ENCODE results near the gene ZNF385D.

ZNF385D gene

DNA sequence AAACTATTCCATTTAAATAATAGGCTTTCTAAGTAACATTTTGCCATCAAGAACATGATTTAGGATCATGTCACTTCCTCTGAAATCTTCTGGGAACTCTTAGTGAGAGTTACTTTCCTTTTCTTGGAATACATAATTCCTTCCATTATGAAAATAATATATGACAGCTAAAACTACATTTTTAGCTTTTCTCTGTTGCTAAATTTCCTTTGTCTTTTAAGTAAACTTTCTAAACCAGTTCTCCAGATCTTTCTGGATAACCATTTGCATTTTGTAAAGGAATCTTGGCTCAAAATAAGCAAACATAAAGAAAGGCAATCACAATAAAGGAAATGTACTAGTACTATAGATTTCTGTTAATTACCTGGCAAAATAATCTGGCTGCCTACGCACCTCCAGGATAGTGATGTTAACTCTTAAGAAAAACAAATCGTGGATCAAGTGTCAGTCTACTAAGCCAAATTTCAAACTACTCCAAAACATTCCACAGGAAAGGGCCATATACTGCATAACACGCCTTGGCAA, 165.7 kb downstream of the ZNF385D start:
- DNase-seq, result no peak

DNA sequence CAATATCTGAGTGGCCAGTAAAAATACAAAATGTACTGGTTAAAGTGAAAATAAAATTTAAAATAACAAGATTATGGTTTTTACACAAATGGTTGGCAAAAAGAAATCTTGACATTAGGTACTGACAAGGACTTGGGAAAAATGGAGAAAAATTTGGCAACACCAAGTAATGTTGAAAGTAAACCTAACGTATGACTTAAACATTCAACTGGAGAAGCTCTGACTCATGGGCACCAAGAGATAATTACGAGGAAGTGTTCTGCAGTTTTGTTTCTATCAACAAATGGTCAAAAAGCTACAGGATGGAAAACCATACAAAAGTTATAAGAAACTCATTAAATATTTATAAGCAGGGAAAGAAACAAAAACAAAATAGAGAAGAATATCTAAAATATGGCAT, 177.7 kb downstream of the ZNF385D start:
- peak; percentile 23 for DNase-seq

DNA sequence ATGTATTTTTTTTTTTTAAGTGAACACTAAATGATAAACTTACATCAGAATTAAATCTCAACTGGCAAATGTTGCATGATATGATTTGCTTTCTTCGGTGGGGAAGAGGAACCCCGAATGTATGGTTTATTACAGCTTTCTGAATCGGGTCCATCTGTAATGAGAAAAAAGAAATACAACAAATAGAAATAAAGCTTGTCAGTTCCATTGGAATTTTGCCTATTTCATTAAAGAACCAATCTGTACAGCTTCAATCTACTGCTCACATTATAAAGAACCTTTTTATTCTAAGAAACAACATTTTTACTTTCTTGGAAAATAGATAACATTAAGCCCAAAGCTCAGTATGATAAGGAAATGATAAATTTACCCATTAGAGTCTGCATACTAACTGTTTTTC, 186.5 kb downstream of the ZNF385D start:
- DNase-seq, result no peak

DNA sequence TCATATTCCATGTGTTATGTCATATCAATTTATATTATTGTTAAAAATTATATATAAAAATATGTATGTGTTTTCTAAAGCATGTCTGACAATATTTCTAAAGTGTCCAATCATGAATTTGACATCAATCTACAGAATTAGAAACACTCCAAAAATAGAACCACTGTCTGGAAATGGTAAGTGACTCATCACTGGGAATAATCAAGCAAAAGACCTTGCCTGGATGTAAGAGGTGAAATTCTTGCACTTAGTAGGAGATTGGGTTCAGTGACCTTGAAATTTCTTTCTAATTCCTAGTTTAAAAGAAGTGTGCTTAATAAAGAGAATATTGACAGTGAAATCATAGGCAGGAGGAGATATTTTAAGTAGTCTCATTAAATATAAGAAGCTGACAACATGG, 188.8 kb downstream of the ZNF385D start:
- peak; percentile 45 for DNase-seq

DNA sequence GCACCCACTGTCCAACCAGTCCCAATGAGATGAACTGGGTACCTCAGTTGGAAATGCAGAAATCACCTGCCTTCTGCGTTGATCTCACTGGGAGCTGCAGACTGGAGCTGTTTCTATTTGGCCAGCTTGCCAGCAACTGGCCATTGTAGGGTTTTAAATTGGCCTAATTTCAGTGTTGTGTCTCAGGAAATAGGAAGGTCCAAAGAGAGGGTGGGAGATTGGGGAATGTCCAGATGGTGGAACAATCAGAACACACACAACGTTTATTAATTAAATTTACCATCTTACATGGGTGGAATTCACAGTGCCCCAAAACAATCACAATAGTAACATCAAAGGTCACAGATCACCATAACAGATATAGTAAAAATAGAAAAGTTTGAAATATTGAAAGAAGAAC, 189.5 kb downstream of the ZNF385D start:
- no peak for DNase-seq

DNA sequence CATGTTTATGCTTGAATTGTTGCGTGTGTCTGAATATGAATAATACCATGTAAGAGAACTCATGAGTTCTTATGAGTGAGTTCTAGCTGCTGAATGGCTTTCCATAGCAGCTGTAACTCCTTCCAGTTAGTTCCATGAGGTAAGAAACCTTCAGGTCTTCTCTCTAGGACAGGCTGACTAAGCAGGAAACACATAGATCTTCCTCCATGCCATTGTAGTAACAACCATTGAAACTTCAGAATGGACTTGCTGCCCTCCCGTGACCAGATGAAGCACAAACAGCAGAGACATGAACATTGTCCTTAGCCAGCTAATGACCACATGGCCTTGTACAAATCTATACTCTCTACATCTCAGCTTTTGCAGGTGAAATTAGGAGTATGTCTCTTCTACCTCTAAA, 200.0 kb downstream of the ZNF385D start:
- DNase-seq, result peak; percentile 23

DNA sequence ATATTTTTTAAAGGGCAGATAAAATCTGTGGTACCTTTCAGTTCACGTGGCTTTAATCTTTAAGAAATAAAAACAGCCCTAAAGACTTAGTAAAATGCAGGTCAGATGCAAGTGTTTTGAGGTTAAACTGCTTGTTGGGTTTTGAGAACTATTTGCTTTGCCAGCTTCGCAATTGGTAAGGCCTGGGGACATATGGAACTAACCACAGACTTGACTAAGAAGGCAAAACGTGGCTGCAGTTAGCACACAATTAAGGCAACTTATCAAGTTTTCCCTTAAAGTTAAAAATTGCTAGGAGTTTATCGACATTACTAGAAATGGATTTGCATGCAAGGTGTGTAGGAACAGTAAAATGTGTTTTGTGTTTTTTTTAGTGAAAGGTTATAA, 206.9 kb downstream of the ZNF385D start:
- no peak for DNase-seq

DNA sequence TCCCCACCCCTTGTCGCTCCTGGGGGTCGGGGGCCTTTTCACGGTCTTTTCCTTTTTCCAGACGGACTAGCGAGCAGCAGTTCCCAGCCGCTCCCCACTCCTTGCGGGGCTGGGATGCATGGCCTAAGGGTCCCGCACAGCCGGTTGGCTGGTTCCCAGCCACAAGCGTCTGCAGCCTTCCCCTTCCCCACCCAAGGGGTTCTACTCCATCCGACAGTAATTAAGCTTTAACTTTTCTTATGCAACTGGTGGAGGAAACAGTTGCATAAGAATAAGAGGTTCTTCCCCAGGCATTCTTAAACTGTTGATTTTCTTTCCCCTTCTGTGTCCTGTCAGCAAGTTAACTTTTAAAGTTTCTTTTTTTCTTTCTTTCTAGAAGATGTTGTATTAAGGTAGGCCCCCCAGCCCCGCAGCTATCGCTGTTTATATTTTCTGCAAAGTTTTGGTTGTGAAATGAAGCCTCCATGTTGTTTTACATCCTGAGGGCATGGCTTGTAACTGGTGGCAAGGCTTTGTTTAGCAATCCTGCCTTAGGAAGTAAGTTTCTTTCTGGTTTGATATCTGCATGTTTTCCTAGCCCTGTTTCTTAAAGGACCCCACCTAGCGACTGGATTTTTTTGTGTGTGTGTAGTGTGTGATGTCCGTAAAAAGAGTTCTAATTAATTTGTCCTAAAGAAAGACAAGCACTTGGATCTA, 207.5 kb downstream of the ZNF385D start:
- DNase-seq, result no peak

DNA sequence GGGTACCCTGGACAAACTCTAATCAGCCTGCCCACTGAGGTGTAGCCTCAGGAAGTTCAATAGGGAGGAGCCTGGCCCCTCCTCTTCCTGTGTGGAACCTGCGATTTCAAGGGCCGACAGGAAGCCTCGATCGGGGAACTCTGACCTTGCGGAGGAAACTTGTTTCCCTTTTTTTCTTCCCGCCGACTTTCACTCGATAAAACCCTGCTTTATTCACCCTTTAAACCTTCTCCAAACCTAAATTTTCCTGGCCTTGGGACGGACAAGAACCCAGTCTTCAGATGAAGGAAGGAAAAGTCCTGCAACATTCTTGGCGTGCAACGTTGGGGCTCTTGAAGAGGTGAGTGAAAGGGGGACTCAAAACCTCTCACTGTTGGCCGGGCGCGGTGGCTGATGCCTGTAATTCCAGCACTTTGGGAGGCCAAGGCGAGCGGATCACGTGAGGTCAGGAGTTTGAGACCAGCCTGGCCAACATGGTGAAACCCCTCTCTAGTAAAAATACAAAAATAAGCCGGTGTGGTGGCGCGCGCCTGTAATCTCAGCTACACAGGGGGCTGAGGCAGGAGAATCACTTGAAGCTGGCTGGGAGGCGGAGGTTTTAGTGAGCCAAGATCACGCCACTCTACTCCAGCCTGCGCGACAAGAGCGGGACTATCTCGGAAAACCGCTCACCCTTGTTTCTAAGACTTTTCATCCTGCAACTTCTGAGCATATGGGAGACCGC, 208.2 kb downstream of the ZNF385D start:
- no peak for DNase-seq

DNA sequence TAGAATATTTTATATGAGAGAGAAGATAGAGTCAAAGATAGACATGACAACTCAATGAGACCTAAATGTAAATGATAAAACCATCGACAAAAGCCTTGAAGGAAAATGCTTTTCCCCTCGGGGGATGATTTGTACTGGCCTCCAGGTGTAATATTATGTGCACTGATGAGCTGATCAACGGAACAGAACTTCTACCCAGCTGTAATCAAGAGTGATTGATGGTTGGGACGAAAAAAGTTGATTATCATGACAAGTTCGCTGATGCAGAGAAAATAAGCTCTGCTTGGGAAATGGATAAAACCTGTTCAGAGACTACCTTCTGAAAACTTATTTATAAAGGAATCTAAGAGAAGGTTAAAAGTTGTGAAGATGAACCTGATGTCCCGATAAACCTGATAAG, 210.7 kb downstream of the ZNF385D start:
- DNase-seq, result no peak

DNA sequence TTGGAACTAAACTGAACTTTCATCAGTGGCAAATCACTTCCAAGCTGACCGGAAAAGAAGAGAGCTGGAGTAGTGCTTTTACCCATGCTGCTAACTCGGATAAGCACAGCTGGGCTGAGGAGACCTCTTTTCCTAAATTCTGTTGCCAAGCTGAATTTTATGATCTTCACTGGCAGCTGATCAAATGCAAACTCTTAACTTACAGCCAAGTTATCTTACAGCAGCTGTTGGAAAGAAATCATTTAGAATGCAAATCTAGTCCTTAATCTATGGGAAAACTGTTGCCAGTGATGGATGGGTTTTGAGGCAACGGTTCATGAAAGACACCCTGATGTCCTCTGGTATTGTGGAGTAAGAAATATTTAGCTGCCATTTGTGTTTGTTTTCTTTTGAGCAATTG, 216.5 kb downstream of the ZNF385D start:
- DNase-seq, result no peak

DNA sequence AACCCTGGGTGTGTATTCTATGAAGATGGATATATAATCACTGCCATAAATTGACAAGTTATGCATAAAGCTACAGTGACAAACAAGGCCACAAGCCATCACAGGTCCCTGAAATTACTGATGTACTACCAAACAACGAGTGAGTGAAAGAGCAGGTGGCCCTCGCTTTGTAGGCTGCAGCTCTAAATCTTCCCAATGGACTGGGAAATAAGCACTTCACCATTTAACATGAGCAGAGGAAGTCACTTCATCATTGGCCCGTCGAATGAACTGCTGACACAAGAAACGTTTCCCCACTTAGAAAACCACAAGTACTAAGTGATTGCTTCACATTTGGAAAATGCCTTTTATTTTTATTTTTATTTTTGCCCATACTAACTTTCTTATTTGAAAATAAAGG, 218.0 kb downstream of the ZNF385D start:
- DNase-seq, result no peak

DNA sequence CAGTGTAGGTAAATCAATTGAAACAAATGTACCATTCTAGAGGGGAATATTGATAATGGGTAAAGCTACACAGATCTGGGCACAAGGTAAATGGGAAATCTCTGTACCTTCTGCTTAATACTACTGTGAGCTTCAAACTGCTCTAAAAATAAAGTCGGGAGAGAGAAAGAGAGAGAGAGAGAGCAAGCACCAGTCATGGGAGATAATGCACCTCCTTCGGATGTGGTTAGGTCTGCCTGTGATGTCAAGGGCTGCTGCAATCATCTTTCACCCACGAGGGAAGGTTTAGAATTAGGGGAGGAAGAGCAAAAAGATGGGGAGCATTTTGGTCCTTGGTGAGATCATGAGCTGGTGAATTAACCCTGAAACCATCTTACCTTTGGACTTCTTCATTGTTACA, 219.1 kb downstream of the ZNF385D start:
- DNase-seq, result no peak

DNA sequence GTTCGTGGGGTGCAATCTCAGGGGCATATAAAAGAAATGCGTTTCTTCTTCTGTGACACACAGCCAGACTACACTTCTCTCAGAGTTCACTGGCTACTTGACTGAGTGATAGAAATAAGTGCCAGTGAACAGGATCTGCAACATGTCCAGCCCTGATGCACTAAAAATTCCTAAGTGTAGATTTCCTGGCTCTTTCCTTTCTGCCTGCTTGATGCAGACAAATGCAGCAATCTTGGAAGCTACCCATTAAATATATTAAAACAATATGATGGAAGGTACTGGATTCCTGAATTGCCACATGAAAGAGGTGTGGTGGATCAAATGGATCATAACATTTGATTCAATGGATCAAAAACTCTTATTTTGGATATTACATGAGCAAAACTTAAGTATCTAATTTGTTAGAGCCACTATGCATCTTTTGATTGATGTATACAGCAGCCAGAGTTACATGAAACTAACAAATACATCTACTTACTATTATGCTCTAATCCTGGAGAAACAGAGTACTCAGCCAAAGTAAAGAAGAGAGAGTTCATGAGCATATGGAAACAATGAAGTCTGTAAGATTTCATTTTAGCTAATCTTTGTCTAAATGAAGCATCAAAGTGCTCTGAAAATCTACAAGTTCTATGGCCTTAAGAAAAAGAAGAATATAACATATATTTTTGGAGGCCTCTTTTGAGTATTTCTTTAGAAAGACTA, 222.6 kb downstream of the ZNF385D start:
- DNase-seq, result no peak

DNA sequence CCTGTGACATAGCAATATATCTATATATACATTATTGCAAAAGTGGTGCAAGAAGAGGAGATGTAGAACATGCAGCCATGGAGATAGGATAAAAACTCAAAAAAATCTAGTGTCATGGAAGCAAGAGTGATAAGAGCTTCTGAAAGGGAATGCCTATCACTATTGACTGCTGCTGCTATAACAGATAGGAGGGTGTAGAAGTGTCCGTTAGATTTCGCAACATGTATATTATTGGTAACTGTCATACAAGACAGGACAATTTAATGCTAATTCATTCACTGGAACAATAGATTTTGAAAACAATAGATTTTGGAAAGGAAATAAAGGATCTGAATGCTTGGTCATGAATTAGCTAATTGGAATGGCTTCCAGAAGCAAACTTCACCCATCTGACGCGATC, 224.5 kb downstream of the ZNF385D start:
- no peak for DNase-seq

DNA sequence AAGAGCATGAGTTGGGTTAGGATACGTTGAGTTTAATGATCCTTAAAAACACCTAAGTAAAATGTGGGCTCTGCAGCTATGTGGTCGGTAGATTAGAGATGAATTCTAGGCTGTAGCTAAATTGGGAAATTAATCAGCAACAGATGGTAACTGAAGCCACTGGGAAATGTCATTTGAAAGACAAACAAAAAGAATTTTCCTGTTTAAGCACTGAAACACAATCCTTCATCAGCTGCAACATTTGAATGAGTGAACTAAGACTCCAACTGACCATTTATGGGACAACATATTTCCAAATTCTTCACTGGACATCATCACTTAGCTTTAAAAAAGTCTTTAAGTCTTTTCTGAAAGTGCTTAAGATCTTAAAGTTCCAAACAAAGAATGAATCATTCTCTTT, 226.9 kb downstream of the ZNF385D start:
- DNase-seq, result peak; percentile 40

DNA sequence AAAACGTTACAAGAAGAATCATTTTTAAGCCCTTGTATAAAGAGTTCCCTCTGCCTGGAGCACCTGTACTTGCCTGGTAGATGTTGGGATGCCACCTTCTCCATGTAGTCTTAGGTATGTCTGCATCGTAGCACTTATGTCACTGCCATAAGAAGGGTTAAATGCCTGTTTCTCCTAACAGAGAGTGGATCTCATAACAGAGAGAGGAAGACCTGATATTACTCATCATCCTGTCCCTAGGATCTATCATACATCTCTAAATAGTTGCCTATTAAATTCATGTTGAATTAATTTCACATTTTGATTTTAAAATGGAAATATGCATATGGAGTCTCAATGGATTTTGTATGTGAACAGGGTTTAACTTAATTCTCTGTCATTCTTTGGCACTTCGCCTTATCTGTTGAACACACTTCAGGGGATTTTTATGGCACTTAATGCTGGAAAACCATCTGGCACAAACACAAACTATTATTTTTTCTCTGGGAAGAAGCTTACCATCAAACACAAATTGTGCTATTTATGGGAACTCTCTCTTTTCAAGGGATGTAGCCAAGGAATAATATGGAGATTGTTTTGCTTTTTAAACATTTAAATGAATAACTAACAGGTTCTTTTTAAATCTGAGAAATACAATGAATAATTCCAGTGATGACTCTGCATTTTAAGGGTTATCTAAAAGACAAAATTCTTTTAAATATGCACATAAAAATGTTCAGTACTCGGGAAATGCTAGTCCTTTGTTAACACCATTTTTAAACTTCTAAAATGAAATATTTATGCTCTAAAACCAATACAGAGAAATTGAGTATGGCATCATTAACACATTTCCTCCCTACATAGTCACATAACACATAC, 230.7 kb downstream of the ZNF385D start:
- no peak for DNase-seq

DNA sequence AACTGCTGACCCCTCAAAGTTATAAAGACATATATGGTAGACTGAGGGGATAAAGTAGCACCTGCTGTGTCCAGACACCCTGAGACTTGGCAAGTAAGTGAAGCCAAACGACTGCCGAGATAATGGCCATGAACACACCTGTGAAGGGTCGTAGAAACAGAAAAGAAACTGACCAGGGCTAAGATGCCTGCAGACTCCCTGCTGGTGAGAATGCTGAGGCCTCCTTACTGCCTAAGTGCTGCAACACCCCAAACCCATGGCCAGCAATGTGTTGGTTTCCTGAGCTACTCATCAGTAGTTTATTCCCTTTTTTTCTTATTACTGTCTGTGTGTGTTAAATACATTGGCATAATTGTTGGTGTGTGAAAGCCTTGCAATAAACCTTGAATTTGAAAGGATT, 233.8 kb downstream of the ZNF385D start:
- no peak for DNase-seq

DNA sequence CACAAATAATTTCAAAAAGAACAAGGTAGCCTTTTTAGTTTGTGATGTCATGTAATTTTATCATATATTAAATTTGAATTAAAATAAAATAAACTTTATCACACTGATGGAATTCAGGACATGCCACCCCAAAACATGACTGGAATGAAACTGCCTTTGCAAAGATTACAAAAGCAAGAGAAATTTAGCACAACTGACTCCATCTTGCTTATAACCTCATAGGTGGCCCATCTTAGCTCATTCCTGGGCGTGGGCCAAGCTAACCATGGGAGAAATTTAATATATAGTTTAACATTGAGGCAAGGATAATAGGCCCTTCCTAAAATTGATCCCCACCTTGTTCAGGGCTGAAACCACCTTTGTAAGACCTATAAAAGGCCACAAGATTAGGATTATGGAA, 235.6 kb downstream of the ZNF385D start:
- no peak for DNase-seq

DNA sequence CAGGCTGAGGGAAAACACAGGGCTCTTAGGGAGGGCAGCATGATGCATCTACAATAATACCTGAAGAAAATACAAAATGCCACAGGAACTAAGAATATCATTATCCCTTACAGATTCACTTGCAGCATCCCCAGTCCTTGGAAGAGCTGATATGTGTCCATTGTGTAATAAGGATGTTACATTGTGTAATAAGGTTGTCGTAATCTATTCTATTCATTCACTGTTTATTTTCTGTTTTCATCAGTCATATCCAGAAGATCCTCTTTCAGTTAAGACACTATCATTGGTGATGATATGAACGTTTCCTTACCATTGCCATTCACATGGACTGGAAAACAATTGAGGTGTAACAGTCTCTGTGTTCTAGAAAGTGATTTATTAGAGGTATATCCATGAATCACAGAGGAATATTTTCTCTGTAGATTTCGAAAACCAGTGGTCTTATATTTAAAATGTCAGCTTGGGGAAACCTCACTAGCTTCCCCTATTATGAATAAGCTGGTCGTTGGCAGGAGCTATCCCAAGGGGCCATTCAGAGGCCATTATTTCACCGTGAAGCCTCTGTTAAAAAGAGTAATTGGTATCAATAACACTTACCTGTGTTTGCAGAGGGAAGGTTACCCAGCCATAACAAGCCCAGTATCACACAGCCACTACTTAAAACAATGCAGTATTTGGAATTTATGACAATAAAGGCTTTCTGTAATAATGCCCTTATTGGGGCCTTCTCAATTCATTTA, 241.1 kb downstream of the ZNF385D start:
- DNase-seq, result no peak

DNA sequence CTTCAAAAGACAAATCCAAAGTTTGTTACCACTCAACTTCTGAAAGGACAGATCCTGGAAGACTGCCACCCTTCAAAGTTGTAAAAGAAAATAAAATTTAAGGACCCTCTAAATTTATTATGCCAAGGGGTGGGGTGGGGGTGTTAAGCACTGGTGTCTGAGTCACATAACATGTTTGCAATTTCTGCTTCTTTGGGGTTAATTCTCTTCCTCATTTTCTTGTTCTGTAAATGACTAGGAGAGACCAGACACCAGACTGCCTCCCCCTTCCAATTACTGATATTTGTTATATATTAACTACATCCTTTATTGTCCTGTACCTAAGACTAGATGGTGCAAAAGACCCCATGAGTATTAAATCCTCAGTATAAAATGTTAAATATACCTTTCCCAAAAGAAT, 242.8 kb downstream of the ZNF385D start:
- DNase-seq, result no peak
